Activated naive CD4-positive, alpha-beta T cell treated with anti-CD3 and anti-CD28 coated beads for 36 hours (primary cell): ENCODE data around the gene IFI27. TPM values are rescaled to one million over a fixed set of nuclear protein-coding genes. Genes with fewer than 3 reads are reported as not detected.

Experiments used
- CTCF ChIA-PET: fragments of 350-600 bp; sonication (Branson Sonifier 250); formaldehyde crosslinking; loops from one replicate; lab custom pipeline; 2021; ENCODE audit warnings: antibody characterized with exemption; lab: Charles Lee
- DNase-seq: peaks from one replicate; pipeline ENCODE4 v3.0.0-alpha.2; 2020
- H3K27ac Mint-ChIP-seq: one replicate; pipeline ENCODE4 v1.8.0; 2021; ENCODE audit warnings: mild to moderate bottlenecking, mixed read lengths
- H3K27me3 Mint-ChIP-seq: one replicate; pipeline ENCODE4 v1.8.0; 2021; ENCODE audit warnings: low read depth, mixed read lengths
- H3K36me3 Mint-ChIP-seq: one replicate; pipeline ENCODE4 v1.8.0; 2021; ENCODE audit warnings: low read depth, mixed read lengths
- H3K4me1 Mint-ChIP-seq: one replicate; pipeline ENCODE4 v1.8.0; 2021; ENCODE audit warnings: low read depth, mixed read lengths
- H3K4me3 Mint-ChIP-seq: one replicate; pipeline ENCODE4 v1.8.0; 2021; ENCODE audit warnings: mild to moderate bottlenecking, moderate library complexity, mixed read lengths
- H3K9me3 Mint-ChIP-seq: one replicate; pipeline ENCODE4 v1.8.0; 2021; ENCODE audit warnings: mixed read lengths
- intact Hi-C: fragments of 100-400 bp; cut with micrococcal nuclease; formaldehyde crosslinking; loops from one replicate; pipeline ENCODE4 v1.15.1; 2023
- total RNA-seq, 2 experiments: library from RNA; stranded (reverse); gene quantifications; one replicate each; pipeline ENCODE4 v1.2.3, GENCODE V29; 2021

IFI27 gene
- total RNA-seq, 2 experiments from 2014 or later = 1.5 to 2.3 TPM

GRCh38 chr14:94104731-94105130, 5.8 kb upstream of the IFI27 start:
- H3K27me3 Mint-ChIP-seq = no peaks in the 10 kb centered on the region
- H3K4me1 Mint-ChIP-seq = no peaks in the 10 kb centered on the region
- no peak for DNase-seq
- intact Hi-C loops = no loop called here
- CTCF ChIA-PET = interaction anchor here (1.0 kb wide), 1 partner anchor 40 kb away, joined by 3 read pairs; no protein-coding TSS in a partner anchor
- no peaks in the 10 kb centered on the region for H3K36me3 Mint-ChIP-seq
- no peak overlapping the region for H3K27ac Mint-ChIP-seq
- no peak overlapping the region for H3K4me3 Mint-ChIP-seq
- no peaks in the 10 kb centered on the region for H3K9me3 Mint-ChIP-seq

GRCh38 chr14:94109915-94110250, 653 bp upstream of the IFI27 start:
- Mint-ChIP-seq H3K9me3 (no peaks in the 10 kb centered on the region), H3K4me3 (no peak overlapping the region), H3K36me3 (no peaks in the 10 kb centered on the region), H3K4me1 (no peaks in the 10 kb centered on the region), H3K27ac (no peak overlapping the region), H3K27me3 (no peaks in the 10 kb centered on the region)
- DNase-seq = no peak
- intact Hi-C loops = no loop called here
- CTCF ChIA-PET = interaction anchor here (1.2 kb wide), 1 partner anchor 27 kb away, joined by 3 read pairs; no protein-coding TSS in a partner anchor

DNA sequence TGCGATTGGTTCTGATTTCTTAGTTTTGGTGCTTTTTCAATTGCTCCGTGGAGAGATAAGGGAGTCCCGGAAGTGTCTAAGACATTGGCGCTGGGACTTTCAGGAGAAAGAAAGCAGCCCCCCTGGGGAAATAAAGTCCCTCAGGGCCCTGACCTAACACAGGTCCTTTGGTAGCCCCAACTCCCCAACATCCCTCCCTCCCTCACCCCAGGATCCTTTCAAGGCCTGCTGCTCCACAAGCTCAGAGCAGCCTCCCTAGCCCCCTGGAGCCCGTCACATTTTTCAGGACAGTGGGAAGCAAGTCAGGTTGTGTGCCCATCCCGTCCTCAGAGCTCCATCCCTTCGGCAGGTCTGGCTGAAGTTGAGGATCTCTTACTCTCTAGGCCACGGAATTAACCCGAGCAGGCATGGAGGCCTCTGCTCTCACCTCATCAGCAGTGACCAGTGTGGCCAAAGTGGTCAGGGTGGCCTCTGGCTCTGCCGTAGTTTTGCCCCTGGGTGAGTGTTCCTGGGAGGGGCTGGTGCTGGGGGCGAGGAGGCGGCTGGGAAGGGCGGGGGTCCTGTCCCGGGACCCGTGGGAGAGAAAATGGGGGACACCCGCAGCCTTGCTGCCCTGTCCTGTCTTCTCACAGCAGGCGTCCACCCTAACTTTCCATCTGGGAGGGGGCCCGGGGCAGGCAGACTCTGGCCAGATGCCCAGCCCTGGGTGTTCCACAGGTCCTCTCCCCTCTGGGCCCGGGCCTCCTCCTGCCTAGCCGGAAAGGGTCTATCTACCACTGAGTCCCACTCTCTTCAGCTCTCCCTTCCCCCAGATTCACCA, 950 bp downstream of the IFI27 start:
- Mint-ChIP-seq H3K27me3 (no peaks in the 10 kb centered on the region), H3K4me1 (no peaks in the 10 kb centered on the region), H3K36me3 (no peaks in the 10 kb centered on the region), H3K27ac (no peak overlapping the region), H3K9me3 (no peaks in the 10 kb centered on the region), H3K4me3 (no peak overlapping the region)
- CTCF ChIA-PET = interaction anchor here (1.4 kb wide), 1 partner anchor 74 kb away, joined by 7 read pairs; no protein-coding TSS in a partner anchor
- no peak for DNase-seq
- intact Hi-C loops = no loop called here

DNA sequence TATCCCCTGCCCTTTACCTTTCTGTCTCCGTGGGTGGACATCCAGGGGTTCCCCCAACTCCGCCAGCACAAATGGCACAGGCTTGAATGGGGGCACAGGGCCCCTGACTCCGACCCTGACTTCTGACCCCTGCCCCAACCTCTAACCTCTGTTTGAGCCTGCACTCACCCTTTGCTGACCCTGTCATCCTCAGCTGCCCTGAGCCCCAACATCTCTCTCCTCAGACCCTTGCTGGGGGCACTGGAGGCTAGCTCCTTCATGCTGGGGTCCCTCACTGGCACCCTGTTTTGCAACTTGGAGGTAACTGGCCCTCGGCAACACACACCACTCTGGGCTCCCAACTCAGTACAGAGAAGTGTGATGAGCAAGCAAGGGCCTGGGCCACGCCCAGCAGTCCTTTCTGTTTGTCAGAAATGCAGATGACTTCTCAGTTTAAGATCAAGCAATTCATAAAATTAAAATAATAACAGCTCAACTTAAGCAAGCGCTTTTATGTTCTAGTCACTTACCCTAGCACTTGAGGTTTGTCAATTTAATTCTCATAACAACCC, 2.1 kb downstream of the IFI27 start:
- CTCF ChIA-PET = no interaction called here
- Mint-ChIP-seq H3K4me3 (no peak overlapping the region), H3K27ac (no peak overlapping the region), H3K36me3 (no peaks in the 10 kb centered on the region), H3K4me1 (no peaks in the 10 kb centered on the region), H3K27me3 (no peaks in the 10 kb centered on the region), H3K9me3 (no peaks in the 10 kb centered on the region)
- DNase-seq = no peak
- intact Hi-C loops = no loop called here

- Mint-ChIP-seq H3K27me3 (no peaks in the 10 kb centered on the region), H3K4me1 (no peaks in the 10 kb centered on the region), H3K4me3 (no peak overlapping the region), H3K27ac (no peak overlapping the region), H3K9me3 (no peaks in the 10 kb centered on the region), H3K36me3 (no peaks in the 10 kb centered on the region)
- no peak for DNase-seq
- CTCF ChIA-PET = no interaction called here
- intact Hi-C loops = no loop called here
These were observed 2.5 kb downstream of the IFI27 start for GRCh38 chr14:94113073-94113472.

DNA sequence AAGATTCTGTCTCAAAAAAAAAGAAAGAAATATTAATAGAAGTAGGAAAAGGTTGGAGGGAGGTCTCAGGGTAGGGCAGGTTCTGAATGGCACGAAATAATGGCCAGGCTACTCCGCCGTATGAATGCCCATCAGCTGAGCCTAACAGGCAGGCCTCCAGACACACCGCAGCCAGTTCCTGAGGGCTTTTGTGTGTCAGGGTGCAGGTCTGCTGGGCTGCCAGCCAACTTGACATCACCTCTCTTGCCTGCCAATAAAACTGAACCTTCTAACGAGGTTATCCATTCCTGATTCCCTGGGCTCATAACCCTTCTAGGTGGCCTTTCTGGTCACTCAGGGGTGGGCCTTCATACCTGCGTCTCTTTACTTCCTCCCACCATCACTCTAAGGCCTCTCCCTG, 3.0 kb downstream of the IFI27 start:
- Mint-ChIP-seq H3K9me3 (no peaks in the 10 kb centered on the region), H3K36me3 (no peaks in the 10 kb centered on the region), H3K4me1 (no peaks in the 10 kb centered on the region), H3K4me3 (no peak overlapping the region), H3K27me3 (no peaks in the 10 kb centered on the region), H3K27ac (no peak overlapping the region)
- intact Hi-C loops = no loop called here
- no peak for DNase-seq
- CTCF ChIA-PET = no interaction called here

GRCh38 chr14:94113908-94114588, 3.5 kb downstream of the IFI27 start:
- Mint-ChIP-seq H3K36me3 (no peaks in the 10 kb centered on the region), H3K4me3 (no peak overlapping the region), H3K27me3 (no peaks in the 10 kb centered on the region), H3K4me1 (no peaks in the 10 kb centered on the region), H3K9me3 (no peaks in the 10 kb centered on the region), H3K27ac (no peak overlapping the region)
- DNase-seq = no peak
- CTCF ChIA-PET = interaction anchor here (0.7 kb wide), 1 partner anchor 66 kb away, joined by 3 read pairs; no protein-coding TSS in a partner anchor
- intact Hi-C loops = no loop called here

DNA sequence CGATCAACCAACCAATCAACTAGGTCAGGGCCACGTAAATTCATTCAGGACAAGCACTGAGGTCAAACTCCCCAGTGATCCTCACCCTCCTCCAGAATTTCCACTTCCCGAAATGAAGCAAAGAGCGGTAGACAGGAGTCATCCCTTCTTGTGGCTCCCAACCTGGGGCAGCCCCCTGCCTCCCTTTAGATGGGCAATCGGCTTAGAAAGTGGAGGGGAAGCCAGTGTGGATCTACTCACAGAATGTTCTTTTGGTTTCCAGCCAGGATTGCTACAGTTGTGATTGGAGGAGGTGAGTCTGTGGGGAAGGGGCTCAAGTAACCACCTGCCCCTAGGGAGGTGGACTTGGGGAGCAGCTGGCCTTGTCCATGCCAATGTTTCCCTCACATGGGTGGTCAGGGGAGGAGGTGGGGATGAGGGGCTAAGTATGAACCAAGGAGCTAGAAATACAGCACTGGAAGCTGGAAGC, 4.1 kb downstream of the IFI27 start:
- Mint-ChIP-seq H3K27ac (no peak overlapping the region), H3K36me3 (no peaks in the 10 kb centered on the region), H3K4me1 (no peaks in the 10 kb centered on the region), H3K4me3 (no peak overlapping the region), H3K9me3 (peaks cover 3% of the 10 kb centered on the region), H3K27me3 (no peaks in the 10 kb centered on the region)
- CTCF ChIA-PET = interaction anchor here (0.7 kb wide), 1 partner anchor 66 kb away, joined by 3 read pairs; no protein-coding TSS in a partner anchor
- intact Hi-C loops = no loop called here
- no peak for DNase-seq

GRCh38 chr14:94115058-94115591, 4.6 kb downstream of the IFI27 start:
- CTCF ChIA-PET = no interaction called here
- Mint-ChIP-seq H3K27ac (no peak overlapping the region), H3K27me3 (no peaks in the 10 kb centered on the region), H3K4me1 (no peaks in the 10 kb centered on the region), H3K4me3 (no peak overlapping the region), H3K36me3 (no peaks in the 10 kb centered on the region), H3K9me3 (peaks cover 8% of the 10 kb centered on the region)
- intact Hi-C loops = no loop called here
- DNase-seq = no peak

DNA sequence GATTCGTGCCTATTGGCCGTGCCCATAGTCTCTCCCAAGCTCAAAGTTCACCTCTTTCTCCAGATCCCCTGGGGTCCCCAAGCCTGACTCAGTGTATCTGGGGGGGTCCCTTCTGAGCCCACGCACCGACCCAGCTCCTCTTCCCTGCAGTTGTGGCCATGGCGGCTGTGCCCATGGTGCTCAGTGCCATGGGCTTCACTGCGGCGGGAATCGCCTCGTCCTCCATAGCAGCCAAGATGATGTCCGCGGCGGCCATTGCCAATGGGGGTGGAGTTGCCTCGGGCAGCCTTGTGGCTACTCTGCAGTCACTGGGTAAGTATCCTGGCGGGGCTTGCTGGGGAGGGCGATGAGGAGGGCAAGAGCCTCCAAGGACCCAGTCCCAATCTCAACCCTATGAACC, 5.1 kb downstream of the IFI27 start:
- H3K9me3 Mint-ChIP-seq = peaks cover 11% of the 10 kb centered on the region
- H3K4me1 Mint-ChIP-seq = no peaks in the 10 kb centered on the region
- intact Hi-C loops = no loop called here
- no peak for DNase-seq
- no peak overlapping the region for H3K4me3 Mint-ChIP-seq
- H3K27me3 Mint-ChIP-seq = no peaks in the 10 kb centered on the region
- CTCF ChIA-PET = no interaction called here
- no peak overlapping the region for H3K27ac Mint-ChIP-seq
- H3K36me3 Mint-ChIP-seq = no peaks in the 10 kb centered on the region

- H3K36me3 Mint-ChIP-seq = no peaks in the 10 kb centered on the region
- CTCF ChIA-PET = interaction anchor here (0.6 kb wide), 1 partner anchor 15 kb away, joined by 3 read pairs; no protein-coding TSS in a partner anchor
These were observed 6.2 kb downstream of the IFI27 start for GRCh38 chr14:94116701-94117100.

DNA sequence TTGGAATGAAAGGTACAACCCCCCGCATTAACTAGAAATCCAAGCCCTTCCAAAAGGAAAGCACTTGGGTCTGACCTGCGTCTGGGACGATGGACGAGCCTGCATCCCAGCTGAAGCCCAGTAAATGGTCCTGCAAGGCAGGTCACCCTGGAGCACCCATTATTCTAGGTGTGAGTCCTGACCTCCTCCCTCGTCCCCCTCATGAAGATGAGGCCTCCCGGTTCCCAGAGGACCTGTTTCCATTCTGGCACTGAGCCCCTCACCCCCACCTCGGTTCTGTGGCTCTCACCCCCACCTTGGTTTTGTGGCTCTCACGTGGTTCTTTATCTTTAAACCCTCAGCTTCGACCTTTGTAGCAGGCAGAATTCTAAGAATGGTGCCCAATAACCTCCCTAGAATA, 7.3 kb downstream of the IFI27 start:
- H3K9me3 Mint-ChIP-seq = peaks cover 29% of the 10 kb centered on the region
- H3K27ac Mint-ChIP-seq = peak overlapping the region; percentile 30
- intact Hi-C loops = no loop called here
- H3K4me1 Mint-ChIP-seq = no peaks in the 10 kb centered on the region
- CTCF ChIA-PET = no interaction called here
- H3K27me3 Mint-ChIP-seq = no peaks in the 10 kb centered on the region
- DNase-seq = no peak
- H3K4me3 Mint-ChIP-seq = no peak overlapping the region
- no peaks in the 10 kb centered on the region for H3K36me3 Mint-ChIP-seq

More at GRCh38 chr14:94116701-94117100, 6.2 kb downstream of the IFI27 start:
- Mint-ChIP-seq H3K4me3 (no peak overlapping the region), H3K27ac (no peak overlapping the region), H3K9me3 (peaks cover 22% of the 10 kb centered on the region), H3K27me3 (no peaks in the 10 kb centered on the region), H3K4me1 (no peaks in the 10 kb centered on the region)
- DNase-seq = no peak
- intact Hi-C loops = no loop called here
